SU-DHL-6 (cell line): ENCODE data around the gene UNC93B1.

ENCODE experiments used
- H2AFZ ChIP-seq: fragments of 200-600 bp; sonication (generic); 2 replicates; pipeline ENCODE4 v1.6.1; 2014; ENCODE audit warnings: low read depth, mild to moderate bottlenecking, moderate library complexity, mixed read lengths, antibody characterized with exemption, low read length; ENCODE audit not compliant: severe bottlenecking
- H3F3A ChIP-seq: fragments of 200-600 bp; shearing (Covaris generic); 2 replicates; pipeline ENCODE4 v1.6.0; 2016; ENCODE audit warnings: antibody characterized with exemption, mild to moderate bottlenecking; ENCODE audit not compliant: insufficient read depth
- H3K27ac ChIP-seq: fragments of 200-600 bp; sonication (generic); 2 replicates; pipeline ENCODE4 v1.5.1; 2016; ENCODE audit warnings: low read depth, mild to moderate bottlenecking, low read length, moderate library complexity, mixed read lengths
- H3K27me3 ChIP-seq: fragments of 200-600 bp; sonication (generic), shearing (Covaris generic); 2 replicates; pipeline ENCODE4 v1.6.0; 2014; ENCODE audit warnings: mild to moderate bottlenecking, low read length
- H3K36me3 ChIP-seq: fragments of 200-600 bp; sonication (generic); 2 replicates; pipeline ENCODE4 v1.6.1; 2014; ENCODE audit warnings: mild to moderate bottlenecking, low read length, mixed read lengths
- H3K4me2 ChIP-seq: fragments of 300-600, 200-600 bp; shearing (Covaris generic), sonication (generic); 2 replicates; pipeline ENCODE4 v1.6.0; 2014; ENCODE audit warnings: low read length, low read depth, mild to moderate bottlenecking; ENCODE audit not compliant: poor library complexity, severe bottlenecking
- H3K4me3 ChIP-seq: fragments of 200-600 bp; sonication (generic); 2 replicates; pipeline ENCODE4 v1.5.1; 2014; ENCODE audit warnings: antibody characterized with exemption, low read length, mild to moderate bottlenecking, mixed read lengths; ENCODE audit not compliant: insufficient read depth, poor library complexity, severe bottlenecking
- H3K79me2 ChIP-seq: fragments of 200-600 bp; sonication (generic); 2 replicates; pipeline ENCODE4 v1.6.1; 2014; ENCODE audit warnings: mild to moderate bottlenecking, low read length, moderate library complexity; ENCODE audit not compliant: insufficient read depth
- H3K9ac ChIP-seq: fragments of 200-600 bp; sonication (generic); 2 replicates; pipeline ENCODE4 v1.7.0; 2014; ENCODE audit warnings: mild to moderate bottlenecking, low read length
- H3K9me2 ChIP-seq: fragments of 200-600 bp; sonication (generic); replicated peaks from 2 replicates; pipeline ENCODE4 v1.6.1; 2014; ENCODE audit warnings: low read length; ENCODE audit not compliant: insufficient read depth
- H3K9me3 ChIP-seq: fragments of 200-600 bp; sonication (generic); 2 replicates; pipeline ENCODE4 v1.6.1; 2014; ENCODE audit warnings: low read length, mixed read lengths; ENCODE audit not compliant: insufficient read depth
- H4K20me1 ChIP-seq: fragments of 200-600 bp; sonication (generic); 2 replicates; pipeline ENCODE4 v1.6.1; 2014; ENCODE audit warnings: low read depth, mild to moderate bottlenecking, antibody characterized with exemption, low read length, moderate library complexity, mixed read lengths
- CTCF ChIP-seq: fragments of 200-600 bp; sonication (generic); IDR thresholded peaks from one replicate; pipeline ENCODE4 v1.5.1; 2017; ENCODE audit warnings: antibody characterized with exemption, mild to moderate bottlenecking, low read length, moderate library complexity; ENCODE audit not compliant: insufficient read depth, poor library complexity, severe bottlenecking
- EZH2phosphoT487 ChIP-seq: fragments of 200-600 bp; sonication (generic), shearing (Covaris generic); conservative IDR thresholded peaks from 2 replicates; pipeline ENCODE4 v1.6.1; 2018; ENCODE audit warnings: mild to moderate bottlenecking, antibody characterized with exemption, low read length, moderate library complexity, mixed read lengths

The UNC93B1 gene

DNA sequence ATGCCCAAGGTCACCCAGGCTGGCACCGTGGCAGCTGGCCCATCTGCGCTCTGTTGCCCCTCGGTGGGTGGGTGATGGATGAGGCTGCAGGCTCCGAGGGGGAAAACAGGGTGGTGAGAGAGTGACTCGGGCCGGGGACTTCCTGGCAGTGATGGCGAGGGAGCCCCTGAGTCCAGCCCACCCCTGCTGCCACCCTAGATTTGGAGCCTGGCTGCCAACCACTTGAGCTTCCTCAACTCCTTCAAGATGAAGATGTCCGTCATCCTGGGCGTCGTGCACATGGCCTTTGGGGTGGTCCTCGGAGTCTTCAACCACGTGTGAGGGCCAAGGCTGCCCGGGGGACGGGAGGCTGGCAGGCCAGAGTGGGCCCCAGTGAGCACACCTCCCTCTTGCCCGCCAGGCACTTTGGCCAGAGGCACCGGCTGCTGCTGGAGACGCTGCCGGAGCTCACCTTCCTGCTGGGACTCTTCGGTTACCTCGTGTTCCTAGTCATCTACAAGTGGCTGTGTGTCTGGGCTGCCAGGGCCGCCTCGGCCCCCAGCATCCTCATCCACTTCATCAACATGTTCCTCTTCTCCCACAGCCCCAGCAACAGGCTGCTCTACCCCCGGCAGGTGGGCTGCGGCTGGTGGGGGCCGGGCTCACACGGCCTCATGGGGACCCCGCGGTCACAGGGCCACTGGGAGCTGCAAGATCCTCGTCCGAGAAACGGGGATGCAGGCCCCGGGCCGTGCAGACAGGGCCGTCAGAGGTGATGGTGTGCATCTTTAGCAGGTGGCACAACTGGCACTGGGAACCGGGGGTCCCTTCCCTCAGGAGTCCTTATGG, 45.0 kb upstream of the UNC93B1 start:
- no peak overlapping the region for H3K9ac ChIP-seq
- no peaks in the 10 kb centered on the region for H3F3A ChIP-seq
- H3K36me3 ChIP-seq, result no peaks in the 10 kb centered on the region
- H3K9me2 ChIP-seq, result no peaks in the 10 kb centered on the region
- H2AFZ ChIP-seq, result no peak overlapping the region
- TF ChIP-seq EZH2phosphoT487 (no peak), CTCF (no peak)
- H3K4me3 ChIP-seq, result no peak overlapping the region
- no peak overlapping the region for H3K27ac ChIP-seq
- H3K79me2 ChIP-seq, result no peaks in the 10 kb centered on the region
- no peaks in the 10 kb centered on the region for H3K27me3 ChIP-seq
- H4K20me1 ChIP-seq, result no peaks in the 10 kb centered on the region
- no peaks in the 10 kb centered on the region for H3K9me3 ChIP-seq
- H3K4me2 ChIP-seq, result no peak overlapping the region

GRCh38 chr11:68047437-68048290, 43.8 kb upstream of the UNC93B1 start:
- Histone ChIP-seq H3K36me3 (no peaks in the 10 kb centered on the region), H3K9ac (no peak overlapping the region), H3K9me3 (no peaks in the 10 kb centered on the region), H2AFZ (no peak overlapping the region), H3K4me2 (no peak overlapping the region), H4K20me1 (no peaks in the 10 kb centered on the region), H3K4me3 (no peak overlapping the region), H3K27ac (no peak overlapping the region), H3K79me2 (no peaks in the 10 kb centered on the region), H3F3A (no peaks in the 10 kb centered on the region), H3K27me3 (no peaks in the 10 kb centered on the region), H3K9me2 (no peaks in the 10 kb centered on the region)
- TF ChIP-seq CTCF (no peak), EZH2phosphoT487 (no peak)

DNA sequence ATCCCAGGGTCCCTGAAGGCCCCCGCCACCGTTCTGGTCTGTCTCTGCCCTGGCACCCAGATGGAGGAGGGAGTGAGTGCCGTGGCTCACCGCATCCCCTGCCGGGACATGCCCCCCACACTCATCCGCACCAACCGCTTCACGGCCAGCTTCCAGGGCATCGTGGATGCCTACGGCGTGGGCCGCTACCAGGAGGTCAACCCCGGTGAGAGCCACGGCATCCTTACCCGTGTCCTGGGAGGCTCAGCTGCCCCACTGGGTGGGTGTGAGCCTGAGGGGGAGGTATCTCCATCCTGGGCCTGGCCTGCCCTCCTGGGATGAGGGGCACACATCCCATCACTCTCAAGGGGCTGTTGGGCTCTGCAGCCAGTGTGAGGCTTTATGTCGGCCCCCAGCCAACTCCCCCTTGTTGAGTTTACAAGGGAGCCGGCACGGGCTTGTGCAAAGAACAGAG, 41.0 kb upstream of the UNC93B1 start:
- H3K27me3 ChIP-seq, result no peaks in the 10 kb centered on the region
- H3K27ac ChIP-seq, result no peak overlapping the region
- H3K4me3 ChIP-seq, result no peak overlapping the region
- H2AFZ ChIP-seq, result no peak overlapping the region
- no peaks in the 10 kb centered on the region for H3K9me2 ChIP-seq
- H3K9me3 ChIP-seq, result no peaks in the 10 kb centered on the region
- no peak overlapping the region for H3K9ac ChIP-seq
- no peaks in the 10 kb centered on the region for H3K36me3 ChIP-seq
- H3F3A ChIP-seq, result no peaks in the 10 kb centered on the region; the same call in 1 of the 2 replicates
- TF ChIP-seq EZH2phosphoT487 (no peak), CTCF (no peak)
- H3K4me2 ChIP-seq, result no peak overlapping the region
- no peaks in the 10 kb centered on the region for H4K20me1 ChIP-seq
- H3K79me2 ChIP-seq, result peaks cover 14% of the 10 kb centered on the region
